ENCODE results near the gene EMILIN2. TPM values are rescaled to one million over a fixed set of nuclear protein-coding genes. Genes with fewer than 3 reads are reported as not detected.

The EMILIN2 gene
- total and polyA plus RNA-seq, 2 of the 13 experiments (the other 11 are each of a cell fraction or from before 2014, with no cell fraction given), result 7.6 to 8.2 TPM

- TF ChIP-seq ARID3A (IDR thresholded peaks at IDR 0.05; ENCODE audit: low read depth, low read length), result 0 out of 2 replicates have a peak, but pooled peaks have one; percentile 24
- no peak for TF ChIP-seq ZBTB3 (CRISPR knock-in tag; IDR thresholded peaks at IDR 0.05; ENCODE audit: borderline replicate concordance, low read depth)
- no peak for TF ChIP-seq PPARG (CRISPR knock-in tag; conservative IDR thresholded peaks at IDR 0.05)
- TF ChIP-seq ARNTL (CRISPR knock-in tag; IDR thresholded peaks at IDR 0.05), result no peak
- no peak for TF ChIP-seq POGZ (CRISPR knock-in tag; IDR thresholded peaks at IDR 0.05)
- TF ChIP-seq ZMYM2 (CRISPR knock-in tag; IDR thresholded peaks at IDR 0.05), result no peak
- 0 out of 2 replicates have a peak, but pooled peaks have one; percentile 24 for TF ChIP-seq ZNF770 (CRISPR knock-in tag; IDR thresholded peaks at IDR 0.05)
- TF ChIP-seq KDM3A (CRISPR knock-in tag; IDR thresholded peaks at IDR 0.05; ENCODE audit: low read depth), result no peak
- no peak for TF ChIP-seq NONO (IDR thresholded peaks at IDR 0.05)
- TF ChIP-seq NONO (CRISPR knock-in tag; conservative IDR thresholded peaks at IDR 0.05), result no peak
- no peak for TF ChIP-seq DR1 (CRISPR knock-in tag; IDR thresholded peaks at IDR 0.05)
- no peak for TF ChIP-seq ZNF362 (CRISPR knock-in tag; IDR thresholded peaks at IDR 0.05; ENCODE audit: borderline replicate concordance)
- no peak for TF ChIP-seq CHCHD3 (CRISPR knock-in tag; IDR thresholded peaks at IDR 0.05)
- peak; percentile 32; the same call in 1 of the 2 replicates for TF ChIP-seq TFAP4 (IDR thresholded peaks at IDR 0.05; ENCODE audit: borderline replicate concordance, low read depth)
- no peak for TF ChIP-seq SNAPC5 (CRISPR knock-in tag; IDR thresholded peaks at IDR 0.05; ENCODE audit: borderline replicate concordance)
Measured at GRCh38 chr18:2855560-2856350, 8.9 kb downstream of the EMILIN2 start (continued).

Data from HepG2 (cell line).